ENCODE measurements around the gene SHC2. TPM values are rescaled to one million over a fixed set of nuclear protein-coding genes. Genes with fewer than 3 reads are reported as not detected.

Gene SHC2
- total and polyA plus RNA-seq, 2 of the 13 experiments (the other 11 are each of a cell fraction or from before 2014, with no cell fraction given) = 9.0 to 18.3 TPM

GRCh38 chr19:491146-491741 lies 30.4 kb upstream of the SHC2 start (continued):
- TF ChIP-seq ESRRA (CRISPR knock-in tag; IDR thresholded peaks at IDR 0.05; ENCODE audit: low read depth) (no peak), ZBTB38 (CRISPR knock-in tag; IDR thresholded peaks at IDR 0.05) (peak; percentile 96), ZBTB37 (CRISPR knock-in tag; IDR thresholded peaks at IDR 0.05) (no peak), ZNF747 (CRISPR knock-in tag; IDR thresholded peaks at IDR 0.05; ENCODE audit: borderline replicate concordance) (no peak), ZNF512 (CRISPR knock-in tag; IDR thresholded peaks at IDR 0.05) (no peak), ISX (CRISPR knock-in tag; conservative IDR thresholded peaks at IDR 0.05) (no peak), RORA (CRISPR knock-in tag; IDR thresholded peaks at IDR 0.05) (no peak), BRCA1 (CRISPR knock-in tag; IDR thresholded peaks at IDR 0.05) (no peak), JARID2 (CRISPR knock-in tag; IDR thresholded peaks at IDR 0.05; ENCODE audit: insufficient replicate concordance) (peak; percentile 64), NR2F6 (IDR thresholded peaks at IDR 0.05) (peak; percentile 19; the same call in 1 of the 2 replicates), NR2F6 (CRISPR knock-in tag; IDR thresholded peaks at IDR 0.05) (no peak), TFAP4 (IDR thresholded peaks at IDR 0.05; ENCODE audit: borderline replicate concordance, low read depth) (peak; percentile 79; the same call in 1 of the 2 replicates), GATA4 (IDR thresholded peaks at IDR 0.05; ENCODE audit: borderline replicate concordance, low read depth) (no peak), GATAD2A (CRISPR knock-in tag; IDR thresholded peaks at IDR 0.05) (no peak), SAFB2 (CRISPR knock-in tag; IDR thresholded peaks at IDR 0.05; ENCODE audit: borderline replicate concordance, low read depth) (no peak), PITX1 (CRISPR knock-in tag; IDR thresholded peaks at IDR 0.05) (no peak), CEBPB (IDR thresholded peaks at IDR 0.05; ENCODE audit: borderline replicate concordance, low read depth, low read length) (no peak), ZNF547 (CRISPR knock-in tag; IDR thresholded peaks at IDR 0.05) (no peak; the same call in 1 of the 2 replicates), ZNF296 (CRISPR knock-in tag; conservative IDR thresholded peaks at IDR 0.05) (no peak), ZGPAT (CRISPR knock-in tag; IDR thresholded peaks at IDR 0.05) (peak; percentile 65; the same call in 1 of the 2 replicates), HDAC2 (CRISPR knock-in tag; IDR thresholded peaks at IDR 0.05) (no peak)
